ENCODE measurements around the gene ZNF263.
A peak's percentile ranks its signal among the peaks of the same experiment; 100 is the strongest.
"Not testable (repeated sequence)": the region's sequence is repeated elsewhere in the genome, so short reads cannot be mapped to it uniquely, and the experiment has no call there.

ZNF263 gene

GRCh38 chr16:3270718-3271117, 12.6 kb upstream of the ZNF263 start:
- not testable (repeated sequence) for DNase-seq

GRCh38 chr16:3271281-3271680, 12.0 kb upstream of the ZNF263 start:
- DNase-seq, result not testable (repeated sequence)

GRCh38 chr16:3274490-3274889, 8.8 kb upstream of the ZNF263 start:
- no peak for DNase-seq

- DNase-seq, result no peak
Measured at GRCh38 chr16:3274947-3275346, 8.3 kb upstream of the ZNF263 start.

GRCh38 chr16:3276679-3277078, 6.6 kb upstream of the ZNF263 start:
- DNase-seq, result no peak

- DNase-seq, result no peak
Measured at GRCh38 chr16:3281222-3281820, 2.0 kb upstream of the ZNF263 start.

GRCh38 chr16:3282103-3282729, 1.1 kb upstream of the ZNF263 start:
- DNase-seq, result peak; percentile 38

- no peak for DNase-seq
Measured at GRCh38 chr16:3283543-3284447, 504 bp downstream of the ZNF263 start.

GRCh38 chr16:3285131-3285530, 1.8 kb downstream of the ZNF263 start:
- DNase-seq, result no peak

- DNase-seq, result no peak
Measured at GRCh38 chr16:3289998-3290673, 6.8 kb downstream of the ZNF263 start.

GRCh38 chr16:3292604-3293003, 9.3 kb downstream of the ZNF263 start:
- DNase-seq, result no peak

GRCh38 chr16:3295209-3295608, 11.9 kb downstream of the ZNF263 start:
- no peak for DNase-seq

GRCh38 chr16:3295783-3296182, 12.5 kb downstream of the ZNF263 start:
- no peak for DNase-seq

GRCh38 chr16:3304370-3304769, 21.1 kb downstream of the ZNF263 start:
- no peak for DNase-seq

GRCh38 chr16:3305109-3306068, 22.1 kb downstream of the ZNF263 start, which contains the start of the genes TIGD7 and ZNF75A:
TIGD7 (minus strand) TSS chr16:3305430; CDS start chr16:3300614, 4,816 bp downstream.
ZNF75A (plus strand) TSS chr16:3305497; CDS start chr16:3308429, 2,932 bp downstream.
- DNase-seq, result peak; percentile 80

- DNase-seq, result no peak
Measured at GRCh38 chr16:3306078-3306477, 22.8 kb downstream of the ZNF263 start.

- DNase-seq, result no peak
Measured at GRCh38 chr16:3311496-3311895, 28.2 kb downstream of the ZNF263 start.

GRCh38 chr16:3317315-3317999, 34.2 kb downstream of the ZNF263 start:
- DNase-seq, result no peak

GRCh38 chr16:3321816-3322215, 38.5 kb downstream of the ZNF263 start:
- DNase-seq, result no peak

- no peak for DNase-seq
Measured at GRCh38 chr16:3327514-3327913, 44.2 kb downstream of the ZNF263 start.

GRCh38 chr16:3328104-3328503, 44.8 kb downstream of the ZNF263 start:
- no peak for DNase-seq

Data from NCI-H2029 (cell line).